Measurements from ENCODE around the gene NUMB.

Gene NUMB

GRCh38 chr14:73248108-73248868 lies 210.1 kb downstream of the NUMB start:
- no peaks in the 10 kb centered on the region for H3K4me1 ChIP-seq (ENCODE audit: control insufficient read depth in 1 of 2, insufficient read depth in 2 of 2, low read length in 2 of 2)
- H2BK120ac ChIP-seq (ENCODE audit: insufficient read depth, low read length, poor library complexity), result no peak overlapping the region
- H2BK12ac ChIP-seq (ENCODE audit: low read length), result no peak overlapping the region
- H3K9me3 ChIP-seq (ENCODE audit: insufficient read depth, low read depth, low read length), result no peaks in the 10 kb centered on the region
- H3K4me2 ChIP-seq (ENCODE audit: low read length), result no peak overlapping the region
- no peaks in the 10 kb centered on the region for H3K36me3 ChIP-seq (ENCODE audit: control insufficient read depth in 1 of 2, insufficient read depth in 2 of 2, low read length in 2 of 2)
- H3K79me1 ChIP-seq (ENCODE audit: low read length), result no peaks in the 10 kb centered on the region
- H4K8ac ChIP-seq (ENCODE audit: low read depth, low read length), result no peak overlapping the region
- H3K79me2 ChIP-seq (ENCODE audit: control insufficient read depth, insufficient read depth, low read length, poor library complexity), result no peaks in the 10 kb centered on the region
- H3K18ac ChIP-seq (ENCODE audit: low read length), result no peak overlapping the region
- no peaks in the 10 kb centered on the region for H3K27me3 ChIP-seq (ENCODE audit: insufficient read depth, low read length)
- no CpG with 5 or more reads among the region's 9 CpGs for WGBS (ENCODE audit: extremely low coverage, insufficient coverage, insufficient read length)
- no peak overlapping the region for H3K4me3 ChIP-seq (ENCODE audit: low read depth, low read length)
- no peak overlapping the region for H4K12ac ChIP-seq (ENCODE audit: low read depth, low read length)
- H3K23ac ChIP-seq (ENCODE audit: low read length), result no peak overlapping the region
- H3K9ac ChIP-seq (ENCODE audit: low read length), result no peak overlapping the region
- no peak for DNase-seq
- H2BK5ac ChIP-seq (ENCODE audit: low read depth, low read length, poor library complexity), result no peak overlapping the region
- no peak overlapping the region for H3K4ac ChIP-seq (ENCODE audit: low read depth, low read length)
- no peak overlapping the region for H4K91ac ChIP-seq (ENCODE audit: low read depth, low read length)
- no peak overlapping the region for H3K14ac ChIP-seq (ENCODE audit: low read length)
- no peak overlapping the region for H3K27ac ChIP-seq (ENCODE audit: low read depth, low read length)
- no peak overlapping the region for H2AFZ ChIP-seq (ENCODE audit: insufficient read depth, low read length, poor library complexity)
- H2AK5ac ChIP-seq (ENCODE audit: low read length), result no peak overlapping the region

GRCh38 chr14:73246387-73247150 lies 211.8 kb downstream of the NUMB start:
- no peak for DNase-seq
- H2BK120ac ChIP-seq (ENCODE audit: insufficient read depth, low read length, poor library complexity), result no peak overlapping the region
- no peaks in the 10 kb centered on the region for H3K36me3 ChIP-seq (ENCODE audit: control insufficient read depth in 1 of 2, insufficient read depth in 2 of 2, low read length in 2 of 2)
- no peak overlapping the region for H2BK12ac ChIP-seq (ENCODE audit: low read length)
- no peak overlapping the region for H2BK5ac ChIP-seq (ENCODE audit: low read depth, low read length, poor library complexity)
- no CpG with 5 or more reads among the region's 18 CpGs for WGBS (ENCODE audit: extremely low coverage, insufficient coverage, insufficient read length)
- no peaks in the 10 kb centered on the region for H3K4me1 ChIP-seq (ENCODE audit: control insufficient read depth in 1 of 2, insufficient read depth in 2 of 2, low read length in 2 of 2)
- H3K4me2 ChIP-seq (ENCODE audit: low read length), result no peak overlapping the region
- H3K4me3 ChIP-seq (ENCODE audit: low read depth, low read length), result no peak overlapping the region
- H4K91ac ChIP-seq (ENCODE audit: low read depth, low read length), result no peak overlapping the region
- H3K23ac ChIP-seq (ENCODE audit: low read length), result no peak overlapping the region
- H2AK5ac ChIP-seq (ENCODE audit: low read length), result no peak overlapping the region
- H3K14ac ChIP-seq (ENCODE audit: low read length), result no peak overlapping the region
- H3K27ac ChIP-seq (ENCODE audit: low read depth, low read length), result no peak overlapping the region
- no peak overlapping the region for H3K9ac ChIP-seq (ENCODE audit: low read length)
- no peak overlapping the region for H3K4ac ChIP-seq (ENCODE audit: low read depth, low read length)
- no peak overlapping the region for H2AFZ ChIP-seq (ENCODE audit: insufficient read depth, low read length, poor library complexity)
- H3K18ac ChIP-seq (ENCODE audit: low read length), result no peak overlapping the region
- no peak overlapping the region for H4K8ac ChIP-seq (ENCODE audit: low read depth, low read length)
- H3K9me3 ChIP-seq (ENCODE audit: insufficient read depth, low read depth, low read length), result no peaks in the 10 kb centered on the region
- H3K27me3 ChIP-seq (ENCODE audit: insufficient read depth, low read length), result no peaks in the 10 kb centered on the region
- no peak overlapping the region for H4K12ac ChIP-seq (ENCODE audit: low read depth, low read length)
- no peaks in the 10 kb centered on the region for H3K79me1 ChIP-seq (ENCODE audit: low read length)
- no peaks in the 10 kb centered on the region for H3K79me2 ChIP-seq (ENCODE audit: control insufficient read depth, insufficient read depth, low read length, poor library complexity)

- Histone ChIP-seq H3K4ac (ENCODE audit: low read depth, low read length) (no peak overlapping the region), H3K9me3 (ENCODE audit: insufficient read depth, low read depth, low read length) (no peaks in the 10 kb centered on the region), H2BK12ac (ENCODE audit: low read length) (no peak overlapping the region), H2AFZ (ENCODE audit: insufficient read depth, low read length, poor library complexity) (peak overlapping the region; percentile 27), H2AK5ac (ENCODE audit: low read length) (no peak overlapping the region), H4K8ac (ENCODE audit: low read depth, low read length) (no peak overlapping the region), H3K14ac (ENCODE audit: low read length) (no peak overlapping the region), H3K79me2 (ENCODE audit: control insufficient read depth, insufficient read depth, low read length, poor library complexity) (no peaks in the 10 kb centered on the region), H4K12ac (ENCODE audit: low read depth, low read length) (no peak overlapping the region), H3K79me1 (ENCODE audit: low read length) (no peaks in the 10 kb centered on the region), H2BK120ac (ENCODE audit: insufficient read depth, low read length, poor library complexity) (no peak overlapping the region), H3K4me2 (ENCODE audit: low read length) (peak overlapping the region; percentile 37), H3K27me3 (ENCODE audit: insufficient read depth, low read length) (peaks cover 5% of the 10 kb centered on the region), H3K36me3 (ENCODE audit: control insufficient read depth in 1 of 2, insufficient read depth in 2 of 2, low read length in 2 of 2) (no peaks in the 10 kb centered on the region), H4K91ac (ENCODE audit: low read depth, low read length) (no peak overlapping the region), H3K18ac (ENCODE audit: low read length) (no peak overlapping the region), H3K4me3 (ENCODE audit: low read depth, low read length) (peak overlapping the region; percentile 29), H3K27ac (ENCODE audit: low read depth, low read length) (no peak overlapping the region), H3K23ac (ENCODE audit: low read length) (no peak overlapping the region), H2BK5ac (ENCODE audit: low read depth, low read length, poor library complexity) (no peak overlapping the region), H3K9ac (ENCODE audit: low read length) (no peak overlapping the region), H3K4me1 (ENCODE audit: control insufficient read depth in 1 of 2, insufficient read depth in 2 of 2, low read length in 2 of 2) (no peaks in the 10 kb centered on the region)
- DNase-seq, result peak; percentile 46 to 56
- WGBS (ENCODE audit: extremely low coverage, insufficient coverage, insufficient read length), result no CpG with 5 or more reads among the region's 64 CpGs
Measured at GRCh38 chr14:73245480-73246325, 212.6 kb downstream of the NUMB start.

- no peak overlapping the region for H3K4me2 ChIP-seq (ENCODE audit: low read length)
- no peak for DNase-seq
- H2AK5ac ChIP-seq (ENCODE audit: low read length), result no peak overlapping the region
- no peaks in the 10 kb centered on the region for H3K79me2 ChIP-seq (ENCODE audit: control insufficient read depth, insufficient read depth, low read length, poor library complexity)
- H3K18ac ChIP-seq (ENCODE audit: low read length), result no peak overlapping the region
- H4K91ac ChIP-seq (ENCODE audit: low read depth, low read length), result no peak overlapping the region
- no peak overlapping the region for H4K12ac ChIP-seq (ENCODE audit: low read depth, low read length)
- no peak overlapping the region for H3K27ac ChIP-seq (ENCODE audit: low read depth, low read length)
- no peak overlapping the region for H2BK120ac ChIP-seq (ENCODE audit: insufficient read depth, low read length, poor library complexity)
- no peaks in the 10 kb centered on the region for H3K36me3 ChIP-seq (ENCODE audit: control insufficient read depth in 1 of 2, insufficient read depth in 2 of 2, low read length in 2 of 2)
- H3K23ac ChIP-seq (ENCODE audit: low read length), result no peak overlapping the region
- no peak overlapping the region for H3K9ac ChIP-seq (ENCODE audit: low read length)
- H3K4me1 ChIP-seq (ENCODE audit: control insufficient read depth in 1 of 2, insufficient read depth in 2 of 2, low read length in 2 of 2), result no peaks in the 10 kb centered on the region
- no peak overlapping the region for H3K4ac ChIP-seq (ENCODE audit: low read depth, low read length)
- no CpG with 5 or more reads among the region's 14 CpGs for WGBS (ENCODE audit: extremely low coverage, insufficient coverage, insufficient read length)
- no peaks in the 10 kb centered on the region for H3K79me1 ChIP-seq (ENCODE audit: low read length)
- H2AFZ ChIP-seq (ENCODE audit: insufficient read depth, low read length, poor library complexity), result no peak overlapping the region
- H3K14ac ChIP-seq (ENCODE audit: low read length), result no peak overlapping the region
- no peak overlapping the region for H2BK5ac ChIP-seq (ENCODE audit: low read depth, low read length, poor library complexity)
- H3K4me3 ChIP-seq (ENCODE audit: low read depth, low read length), result no peak overlapping the region
- no peaks in the 10 kb centered on the region for H3K9me3 ChIP-seq (ENCODE audit: insufficient read depth, low read depth, low read length)
- peaks cover 13% of the 10 kb centered on the region for H3K27me3 ChIP-seq (ENCODE audit: insufficient read depth, low read length)
- no peak overlapping the region for H4K8ac ChIP-seq (ENCODE audit: low read depth, low read length)
- H2BK12ac ChIP-seq (ENCODE audit: low read length), result no peak overlapping the region
Measured at GRCh38 chr14:73244541-73245290, 213.6 kb downstream of the NUMB start.
